ENCODE data around the gene MITF. TPM values are rescaled to one million over a fixed set of nuclear protein-coding genes. Genes with fewer than 3 reads are reported as not detected.
A peak's percentile ranks its signal among the peaks of the same experiment; 100 is the strongest.

MITF gene
- total RNA-seq, 1 donor, result 2.1 TPM

GRCh38 chr3:69716119-69716518, 23.1 kb upstream of the MITF start:
- no peaks in the 10 kb centered on the region for H3K9me3 ChIP-seq (ENCODE audit: low read depth, low read length)
- H3K4me1 ChIP-seq (ENCODE audit: insufficient read depth, low read length), result peaks cover 2% of the 10 kb centered on the region
- no peaks in the 10 kb centered on the region for H3K27me3 ChIP-seq (ENCODE audit: insufficient read depth, low read length)
- H3K4me3 ChIP-seq (ENCODE audit: low read length), result no peak overlapping the region

GRCh38 chr3:69718866-69719586, 20.2 kb upstream of the MITF start:
- peaks cover 2% of the 10 kb centered on the region for H3K4me1 ChIP-seq (ENCODE audit: insufficient read depth, low read length)

GRCh38 chr3:69719587-69720122, 19.6 kb upstream of the MITF start:
- Histone ChIP-seq H3K9me3 (ENCODE audit: low read depth, low read length) (no peaks in the 10 kb centered on the region), H3K4me1 (ENCODE audit: insufficient read depth, low read length) (peaks cover 2% of the 10 kb centered on the region), H3K27me3 (ENCODE audit: insufficient read depth, low read length) (no peaks in the 10 kb centered on the region)

More at GRCh38 chr3:69718866-69719586, 20.2 kb upstream of the MITF start:
- Histone ChIP-seq H3K27me3 (ENCODE audit: insufficient read depth, low read length) (no peaks in the 10 kb centered on the region), H3K4me3 (ENCODE audit: low read length) (no peak overlapping the region), H3K9me3 (ENCODE audit: low read depth, low read length) (no peaks in the 10 kb centered on the region)

GRCh38 chr3:69720824-69721223, 18.4 kb upstream of the MITF start:
- no peaks in the 10 kb centered on the region for H3K9me3 ChIP-seq (ENCODE audit: low read depth, low read length)
- no peak overlapping the region for H3K4me3 ChIP-seq (ENCODE audit: low read length)
- no peaks in the 10 kb centered on the region for H3K4me1 ChIP-seq (ENCODE audit: insufficient read depth, low read length)
- no peaks in the 10 kb centered on the region for H3K27me3 ChIP-seq (ENCODE audit: insufficient read depth, low read length)

More at GRCh38 chr3:69719587-69720122, 19.6 kb upstream of the MITF start:
- no peak overlapping the region for H3K4me3 ChIP-seq (ENCODE audit: low read length)

- no peak overlapping the region for H3K4me3 ChIP-seq (ENCODE audit: low read length)
- no peaks in the 10 kb centered on the region for H3K4me1 ChIP-seq (ENCODE audit: insufficient read depth, low read length)
- no peaks in the 10 kb centered on the region for H3K27me3 ChIP-seq (ENCODE audit: insufficient read depth, low read length)
- no peaks in the 10 kb centered on the region for H3K9me3 ChIP-seq (ENCODE audit: low read depth, low read length)
Measured at GRCh38 chr3:69723389-69723788, 15.9 kb upstream of the MITF start.

- Histone ChIP-seq H3K9me3 (ENCODE audit: low read depth, low read length) (no peaks in the 10 kb centered on the region), H3K4me3 (ENCODE audit: low read length) (no peak overlapping the region), H3K27me3 (ENCODE audit: insufficient read depth, low read length) (no peaks in the 10 kb centered on the region), H3K4me1 (ENCODE audit: insufficient read depth, low read length) (no peaks in the 10 kb centered on the region)
Measured at GRCh38 chr3:69724722-69725435, 14.4 kb upstream of the MITF start.

- no peak overlapping the region for H3K4me3 ChIP-seq (ENCODE audit: low read length)
- H3K4me1 ChIP-seq (ENCODE audit: insufficient read depth, low read length), result no peaks in the 10 kb centered on the region
- no peaks in the 10 kb centered on the region for H3K9me3 ChIP-seq (ENCODE audit: low read depth, low read length)
- no peaks in the 10 kb centered on the region for H3K27me3 ChIP-seq (ENCODE audit: insufficient read depth, low read length)
Measured at GRCh38 chr3:69725994-69726571, 13.2 kb upstream of the MITF start.

GRCh38 chr3:69729147-69729919, 9.9 kb upstream of the MITF start:
- no peak overlapping the region for H3K4me3 ChIP-seq (ENCODE audit: low read length)
- H3K4me1 ChIP-seq (ENCODE audit: insufficient read depth, low read length), result no peaks in the 10 kb centered on the region
- H3K9me3 ChIP-seq (ENCODE audit: low read depth, low read length), result no peaks in the 10 kb centered on the region
- H3K27me3 ChIP-seq (ENCODE audit: insufficient read depth, low read length), result no peaks in the 10 kb centered on the region

- Histone ChIP-seq H3K4me3 (ENCODE audit: low read length) (no peak overlapping the region), H3K27me3 (ENCODE audit: insufficient read depth, low read length) (peaks cover 2% of the 10 kb centered on the region), H3K9me3 (ENCODE audit: low read depth, low read length) (no peaks in the 10 kb centered on the region), H3K4me1 (ENCODE audit: insufficient read depth, low read length) (no peaks in the 10 kb centered on the region)
Measured at GRCh38 chr3:69731080-69731479, 8.2 kb upstream of the MITF start.

- Histone ChIP-seq H3K4me3 (ENCODE audit: low read length) (no peak overlapping the region), H3K27me3 (ENCODE audit: insufficient read depth, low read length) (peaks cover 21% of the 10 kb centered on the region), H3K9me3 (ENCODE audit: low read depth, low read length) (no peaks in the 10 kb centered on the region), H3K4me1 (ENCODE audit: insufficient read depth, low read length) (peaks cover 20% of the 10 kb centered on the region)
Measured at GRCh38 chr3:69735893-69736292, 3.4 kb upstream of the MITF start.

GRCh38 chr3:69737392-69737791, 1.9 kb upstream of the MITF start:
- Histone ChIP-seq H3K4me1 (ENCODE audit: insufficient read depth, low read length) (peaks cover 24% of the 10 kb centered on the region), H3K27me3 (ENCODE audit: insufficient read depth, low read length) (peaks cover 23% of the 10 kb centered on the region), H3K9me3 (ENCODE audit: low read depth, low read length) (no peaks in the 10 kb centered on the region), H3K4me3 (ENCODE audit: low read length) (no peak overlapping the region)

GRCh38 chr3:69738315-69738714, 949 bp upstream of the MITF start:
- Histone ChIP-seq H3K4me1 (ENCODE audit: insufficient read depth, low read length) (peaks cover 24% of the 10 kb centered on the region), H3K27me3 (ENCODE audit: insufficient read depth, low read length) (peaks cover 23% of the 10 kb centered on the region), H3K4me3 (ENCODE audit: low read length) (peak overlapping the region; percentile 54), H3K9me3 (ENCODE audit: low read depth, low read length) (no peaks in the 10 kb centered on the region)

GRCh38 chr3:69738859-69739203, 433 bp upstream of the MITF start:
- peaks cover 24% of the 10 kb centered on the region for H3K4me1 ChIP-seq (ENCODE audit: insufficient read depth, low read length)
- H3K4me3 ChIP-seq (ENCODE audit: low read length), result peak overlapping the region; percentile 54
- H3K9me3 ChIP-seq (ENCODE audit: low read depth, low read length), result no peaks in the 10 kb centered on the region
- H3K27me3 ChIP-seq (ENCODE audit: insufficient read depth, low read length), result peaks cover 23% of the 10 kb centered on the region

GRCh38 chr3:69740103-69741021, 1.1 kb downstream of the MITF start:
- no peaks in the 10 kb centered on the region for H3K9me3 ChIP-seq (ENCODE audit: low read depth, low read length)
- H3K27me3 ChIP-seq (ENCODE audit: insufficient read depth, low read length), result peaks cover 21% of the 10 kb centered on the region
- H3K4me3 ChIP-seq (ENCODE audit: low read length), result peak overlapping the region; percentile 54
- H3K4me1 ChIP-seq (ENCODE audit: insufficient read depth, low read length), result peaks cover 28% of the 10 kb centered on the region
